H1 (cell line): Measurements from ENCODE around the gene DNAH8. TPM values are rescaled to one million over a fixed set of nuclear protein-coding genes. Genes with fewer than 3 reads are reported as not detected.

Source experiments
- CTCF ChIA-PET: fragments of 300-600 bp; sonication (Branson Sonifier 250); formaldehyde crosslinking; loops from one replicate; lab custom pipeline; 2021; ENCODE audit not compliant: partially characterized antibody; lab: Charles Lee
- POLR2A ChIA-PET: fragments of 300-600 bp; sonication (Branson Sonifier 250); formaldehyde crosslinking; loops from one replicate; lab custom pipeline; 2021; ENCODE audit warnings: inconsistent platforms; ENCODE audit not compliant: partially characterized antibody; lab: Charles Lee
- DNase-seq, 2 experiments: peaks; one replicate each; pipeline versions ENCODE4 v3.0.0 to v3.0.0-alpha.2; 2010 to 2022; ENCODE audit warnings: low spot score in 2 of 2, low read depth in 1 of 2, mixed read lengths in 1 of 2
- FAIRE-seq: peaks from 2 replicates; lab custom pipeline; 2011; peaks lifted over from hg19 to GRCh38; lab: Jason Lieb, UNC
- H2AFZ ChIP-seq: 2 replicates; pipeline ENCODE4 v1.8.1; 2012; ENCODE audit warnings: low read length, inconsistent platforms
- H2AK5ac ChIP-seq: 2 replicates; pipeline ENCODE4 v1.6.1; 2013; ENCODE audit warnings: low read depth, low read length
- H2BK120ac ChIP-seq: replicated peaks from 2 replicates; pipeline ENCODE3; 2013; ENCODE audit warnings: low read depth, low read length, inconsistent platforms
- H2BK12ac ChIP-seq: 2 replicates; pipeline ENCODE4 v1.6.1; 2013; ENCODE audit warnings: low read depth, low read length
- H2BK15ac ChIP-seq: 2 replicates; pipeline ENCODE4 v1.6.1; 2013; ENCODE audit warnings: low read length
- H2BK20ac ChIP-seq: 2 replicates; pipeline ENCODE4 v1.6.1; 2013; ENCODE audit warnings: low read length
- H2BK5ac ChIP-seq: 2 replicates; pipeline ENCODE4 v1.6.1; 2013; ENCODE audit warnings: low read depth, low read length
- H3K14ac ChIP-seq: 2 replicates; pipeline ENCODE4 v1.6.1; 2013; ENCODE audit warnings: inconsistent platforms; ENCODE audit not compliant: insufficient read length
- H3K18ac ChIP-seq: 2 replicates; pipeline ENCODE4 v1.6.1; 2013; ENCODE audit warnings: low read length; ENCODE audit errors: extremely low read depth
- H3K23ac ChIP-seq: 2 replicates; pipeline ENCODE4 v1.6.1; 2013; ENCODE audit warnings: inconsistent platforms; ENCODE audit not compliant: insufficient read length
- H3K23me2 ChIP-seq: 2 replicates; pipeline ENCODE4 v1.6.1; 2013; ENCODE audit warnings: low read depth, low read length
- H3K27ac ChIP-seq: 2 replicates; pipeline ENCODE4 v1.6.1; 2011; ENCODE audit warnings: low read depth, low read length, inconsistent platforms
- H3K27me3 ChIP-seq, 4 experiments: replicated peaks in 1 of 4; 1 replicate in 1 of 4; 2 replicates in 3 of 4; pipeline versions ENCODE4 v1.6.1 to v1.8.1; 2011 to 2013; ENCODE audit warnings: low read length in 3 of 4, mild to moderate bottlenecking in 3 of 4, inconsistent platforms in 2 of 4, mixed read lengths in 2 of 4, moderate library complexity in 1 of 4; ENCODE audit not compliant: control insufficient read depth in 3 of 4, insufficient read depth in 3 of 4; ENCODE audit errors: extremely low read depth in 1 of 4
- H3K36me3 ChIP-seq, 4 experiments: 2 replicates each; pipeline versions ENCODE4 v1.6.1 to v1.8.1; 2011 to 2013; ENCODE audit warnings: mild to moderate bottlenecking in 4 of 4, low read length in 3 of 4, moderate library complexity in 2 of 4, control low read depth in 1 of 4, inconsistent platforms in 1 of 4; ENCODE audit not compliant: insufficient read depth in 4 of 4, control insufficient read depth in 2 of 4
- H3K4ac ChIP-seq: replicated peaks from 2 replicates; pipeline ENCODE3; 2013; ENCODE audit warnings: low read length, low read depth, mixed read lengths, inconsistent platforms; ENCODE audit not compliant: insufficient read length
- H3K4me1 ChIP-seq, 4 experiments: replicated peaks in 1 of 4; 1 replicate in 1 of 4; 2 replicates in 3 of 4; pipeline versions ENCODE4 v1.6.1 to v1.8.1; 2011 to 2013; ENCODE audit warnings: low read length in 3 of 4, inconsistent platforms in 2 of 4, mixed read lengths in 1 of 4; ENCODE audit not compliant: insufficient read depth in 4 of 4, control insufficient read depth in 3 of 4
- H3K4me2 ChIP-seq, 2 experiments: 2 replicates each; pipeline versions ENCODE4 v1.6.1 to v1.8.1; 2011 to 2013; ENCODE audit warnings: low read depth in 2 of 2, low read length in 2 of 2, control low read depth in 1 of 2, inconsistent platforms in 1 of 2, mild to moderate bottlenecking in 1 of 2; ENCODE audit not compliant: insufficient read depth in 1 of 2
- H3K4me3 ChIP-seq, 4 experiments: fragments of 200-600, 300-600 bp in 1 of 4; sonication (generic), shearing (Covaris generic), sonication (Bioruptor Twin) in 1 of 4; 2 replicates each; pipeline versions ENCODE4 v1.5.1 to v1.8.1; 2011 to 2016; ENCODE audit warnings: low read length in 4 of 4, low read depth in 3 of 4, control low read depth in 2 of 4, inconsistent platforms in 2 of 4, mild to moderate bottlenecking in 2 of 4, mixed read lengths in 1 of 4, moderate library complexity in 1 of 4; ENCODE audit not compliant: insufficient read depth in 2 of 4; ENCODE audit errors: extremely low read depth in 1 of 4
- H3K56ac ChIP-seq: replicated peaks from 2 replicates; pipeline ENCODE3; 2013; ENCODE audit warnings: low read depth, mild to moderate bottlenecking, mixed read lengths, low read length, inconsistent platforms; ENCODE audit not compliant: insufficient read length
- H3K79me1 ChIP-seq: 2 replicates; pipeline ENCODE4 v1.6.1; 2013; ENCODE audit warnings: low read depth, low read length, control low read depth
- H3K79me2 ChIP-seq, 2 experiments: 2 replicates each; pipeline versions ENCODE4 v1.6.1 to v1.8.1; 2012 to 2013; ENCODE audit warnings: low read length in 2 of 2, mild to moderate bottlenecking in 2 of 2, inconsistent platforms in 1 of 2; ENCODE audit not compliant: insufficient read depth in 2 of 2, control insufficient read depth in 1 of 2
- H3K9ac ChIP-seq, 4 experiments: replicated peaks in 1 of 4; 1 replicate in 1 of 4; 2 replicates in 3 of 4; pipeline versions ENCODE4 v1.6.1 to v1.8.1; 2011 to 2013; ENCODE audit warnings: low read depth in 3 of 4, low read length in 3 of 4, control low read depth in 2 of 4, mild to moderate bottlenecking in 2 of 4, moderate library complexity in 2 of 4, inconsistent platforms in 1 of 4; ENCODE audit errors: extremely low read depth in 1 of 4
- H3K9me3 ChIP-seq, 2 experiments: 2 replicates each; pipeline versions ENCODE4 v1.6.1 to v1.8.1; 2012 to 2013; ENCODE audit warnings: mild to moderate bottlenecking in 2 of 2, moderate library complexity in 2 of 2, control low read depth in 1 of 2, inconsistent platforms in 1 of 2, low read depth in 1 of 2, low read length in 1 of 2, mixed read lengths in 1 of 2; ENCODE audit not compliant: insufficient read depth in 2 of 2
- H4K20me1 ChIP-seq, 2 experiments: replicated peaks in 1 of 2; 2 replicates each; pipeline versions ENCODE3 to v1.8.1; 2011 to 2013; ENCODE audit warnings: inconsistent platforms in 2 of 2, low read length in 2 of 2, mild to moderate bottlenecking in 1 of 2; ENCODE audit not compliant: insufficient read depth in 2 of 2, control insufficient read depth in 1 of 2
- H4K5ac ChIP-seq: 2 replicates; pipeline ENCODE4 v1.6.1; 2013; ENCODE audit warnings: low read length, low read depth, mixed read lengths, inconsistent platforms; ENCODE audit not compliant: insufficient read length
- H4K8ac ChIP-seq: 2 replicates; pipeline ENCODE4 v1.8.0; 2013; ENCODE audit warnings: mild to moderate bottlenecking, moderate library complexity, low read length, inconsistent platforms; ENCODE audit not compliant: insufficient read depth; ENCODE audit errors: extremely low read depth
- H4K91ac ChIP-seq: replicated peaks from 2 replicates; pipeline ENCODE3; 2013; ENCODE audit warnings: low read length, mixed read lengths, inconsistent platforms; ENCODE audit not compliant: insufficient read length
- CBX8 ChIP-seq: fragments of 300-800, 300-1000 bp; sonication (generic); IDR thresholded peaks from 2 replicates; pipeline ENCODE4 v1.7.1; 2016; ENCODE audit warnings: low read depth, low read length, borderline replicate concordance
- WGBS, 2 experiments: shearing (Covaris generic) in 1 of 2; methylation state at CpG; one replicate each; pipeline versions ENCODE4 v1.1.6 to v1.1.7; 2013 to 2015; ENCODE audit warnings: low lambda C conversion rate in 2 of 2, mixed read lengths in 2 of 2, inconsistent platforms in 1 of 2, low coverage in 1 of 2, missing lambda C conversion rate in 1 of 2; ENCODE audit not compliant: insufficient replicate concordance in 2 of 2, insufficient coverage in 1 of 2, insufficient read length in 1 of 2; ENCODE audit errors: extremely low coverage in 1 of 2, missing lambda C conversion rate in 1 of 2; 5-methylcytosine and 5-hydroxymethylcytosine counted together
- polyA plus RNA-seq, 7 experiments: library from polyadenylated mRNA; depleted of rRNA in 3 of 7; stranded (reverse) in 5 of 7; unstranded in 2 of 7; fragments of >200 nt in 5 of 7; fragments of 200-250 nt in 2 of 7; gene quantifications; 1 replicate in 5 of 7; 2 replicates in 1 of 7; 4 replicates in 1 of 7; pipeline versions ENCODE4 v1.2.1 to v1.2.3, GENCODE V29; 2011 to 2013; ENCODE audit warnings: missing spikeins in 2 of 7, mixed read lengths in 2 of 7
- total RNA-seq: library from RNA; stranded (reverse); fragmentation: NEBNext Ultra II Directional; extraction: Animal tissue kit (Norgen Biotek cat#: 25700); gene quantifications from 2 replicates; pipeline ENCODE4 v1.2.1, GENCODE V29; 2021

The DNAH8 gene
- total and polyA plus RNA-seq, 2 of the 8 experiments (the other 6 are each of a cell fraction or from before 2014, with no cell fraction given), result under 0.01 TPM; not detected in 1

- Histone ChIP-seq H2BK20ac (no peak overlapping the region), H2BK5ac (no peak overlapping the region), H3K27ac (no peak overlapping the region), H3K9me3 (no peaks in the 10 kb centered on the region), H3K14ac (no peak overlapping the region), H4K8ac (no peak overlapping the region), H2AK5ac (no peak overlapping the region), H3K4me2 (no peak overlapping the region), H3K18ac (no peak overlapping the region), H2BK120ac (no peak overlapping the region), H3K79me2 (no peaks in the 10 kb centered on the region), H4K5ac (no peak overlapping the region), H2AFZ (no peak overlapping the region), H3K4ac (no peak overlapping the region), H3K23ac (no peak overlapping the region), H3K27me3 (no peaks in the 10 kb centered on the region), H3K9ac (no peak overlapping the region), H3K4me3 (no peak overlapping the region), H4K20me1 (no peaks in the 10 kb centered on the region), H3K23me2 (no peaks in the 10 kb centered on the region), H3K36me3 (no peaks in the 10 kb centered on the region), H4K91ac (no peak overlapping the region), H2BK12ac (no peak overlapping the region), H3K56ac (no peak overlapping the region), H3K79me1 (no peaks in the 10 kb centered on the region), H3K4me1 (no peaks in the 10 kb centered on the region), H2BK15ac (no peak overlapping the region)
- DNase-seq (no peak), FAIRE-seq (no peak)
- CTCF ChIA-PET, result no interaction called here
- POLR2A ChIA-PET, result no interaction called here
- 89% methylated on average over 1 of the region's 1 CpG; no CpG with 5 or more reads in 1 of the 2 experiments for WGBS, 2 experiments
- TF ChIP-seq CBX8, result no peak
These were observed 45.0 kb downstream of the DNAH8 start for GRCh38 chr6:38760097-38760496.
